GDM1 (cell line): ENCODE results near the gene IL12RB2.

ENCODE experiments used
- DNase-seq: peaks from one replicate; lab custom pipeline; 2025; lab: John Stamatoyannopoulos, UW

The IL12RB2 gene

GRCh38 chr1:67313934-67314671 is 6.4 kb downstream of the IL12RB2 start:
- no peak for DNase-seq

GRCh38 chr1:67314696-67315095 is 7.0 kb downstream of the IL12RB2 start:
- DNase-seq = no peak

GRCh38 chr1:67316180-67316902 is 8.7 kb downstream of the IL12RB2 start:
- DNase-seq = no peak

- no peak for DNase-seq
Observed at GRCh38 chr1:67316918-67317317, 9.2 kb downstream of the IL12RB2 start.

GRCh38 chr1:67317803-67318202 is 10.1 kb downstream of the IL12RB2 start:
- DNase-seq = no peak

GRCh38 chr1:67322442-67322841 is 14.8 kb downstream of the IL12RB2 start:
- DNase-seq = no peak

GRCh38 chr1:67323087-67323486 is 15.4 kb downstream of the IL12RB2 start:
- DNase-seq = no peak

- no peak for DNase-seq
Observed at GRCh38 chr1:67324068-67324467, 16.4 kb downstream of the IL12RB2 start.

- DNase-seq = no peak
Observed at GRCh38 chr1:67327864-67328466, 20.3 kb downstream of the IL12RB2 start.

GRCh38 chr1:67332653-67333529 is 25.2 kb downstream of the IL12RB2 start:
- no peak for DNase-seq

- no peak for DNase-seq
Observed at GRCh38 chr1:67333603-67334002, 25.9 kb downstream of the IL12RB2 start.

- no peak for DNase-seq
Observed at GRCh38 chr1:67335411-67335810, 27.7 kb downstream of the IL12RB2 start.

- no peak for DNase-seq
Observed at GRCh38 chr1:67336157-67336556, 28.5 kb downstream of the IL12RB2 start.

GRCh38 chr1:67336783-67337182 is 29.1 kb downstream of the IL12RB2 start:
- DNase-seq = no peak

- no peak for DNase-seq
Observed at GRCh38 chr1:67338642-67339041, 31.0 kb downstream of the IL12RB2 start.

GRCh38 chr1:67339623-67340343 is 32.1 kb downstream of the IL12RB2 start:
- DNase-seq = peak; percentile 3

- DNase-seq = no peak
Observed at GRCh38 chr1:67342076-67342890, 34.6 kb downstream of the IL12RB2 start.

GRCh38 chr1:67345556-67345955 is 37.9 kb downstream of the IL12RB2 start:
- no peak for DNase-seq

- no peak for DNase-seq
Observed at GRCh38 chr1:67346982-67347381, 39.3 kb downstream of the IL12RB2 start.

- DNase-seq = no peak
Observed at GRCh38 chr1:67347688-67348472, 40.2 kb downstream of the IL12RB2 start.
